HG03039 (cell line): ENCODE data around the gene SMIM14.
"Not testable (repeated sequence)": the region's sequence is repeated elsewhere in the genome, so short reads cannot be mapped to it uniquely, and the experiment has no call there.

Experiments used
- ATAC-seq: cut with Tn5 transposase; IDR thresholded peaks from one replicate; pipeline ENCODE4 v1.9.1; 2021; ENCODE audit warnings: mild to moderate bottlenecking, moderate library complexity; ENCODE audit not compliant: unreplicated experiment

Gene SMIM14

GRCh38 chr4:39638354-39639239, at the start of gene SMIM14:
Gene SMIM14, minus strand, starts transcription at chr4:39638865. Its CDS starts 33,720 bp downstream, at chr4:39605145.
- ATAC-seq = peak; percentile 77

GRCh38 chr4:39687014-39687413, 48.3 kb upstream of the SMIM14 start:
- ATAC-seq = no peak

DNA sequence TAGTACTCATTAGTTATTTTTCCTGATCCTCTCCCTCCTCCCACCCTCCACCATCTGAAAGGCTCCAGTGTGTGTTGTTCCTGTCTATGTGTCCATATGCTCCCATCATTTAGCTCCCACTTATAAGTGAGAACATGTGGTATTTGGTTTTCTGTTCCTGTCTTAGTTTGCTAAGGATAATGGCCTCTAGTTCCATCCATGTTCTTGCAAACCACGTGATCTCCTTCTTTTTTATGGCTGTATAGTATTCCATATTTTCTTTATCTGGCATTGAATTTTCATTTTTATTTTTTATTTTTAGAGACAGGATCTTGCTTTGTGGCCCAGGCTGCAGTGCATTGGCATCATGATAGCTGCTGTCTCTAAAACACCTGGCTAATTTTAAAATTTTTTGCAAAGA, 47.3 kb upstream of the SMIM14 start:
- no peak for ATAC-seq

GRCh38 chr4:39682138-39682537, 43.5 kb upstream of the SMIM14 start:
- ATAC-seq = peak; percentile 72

DNA sequence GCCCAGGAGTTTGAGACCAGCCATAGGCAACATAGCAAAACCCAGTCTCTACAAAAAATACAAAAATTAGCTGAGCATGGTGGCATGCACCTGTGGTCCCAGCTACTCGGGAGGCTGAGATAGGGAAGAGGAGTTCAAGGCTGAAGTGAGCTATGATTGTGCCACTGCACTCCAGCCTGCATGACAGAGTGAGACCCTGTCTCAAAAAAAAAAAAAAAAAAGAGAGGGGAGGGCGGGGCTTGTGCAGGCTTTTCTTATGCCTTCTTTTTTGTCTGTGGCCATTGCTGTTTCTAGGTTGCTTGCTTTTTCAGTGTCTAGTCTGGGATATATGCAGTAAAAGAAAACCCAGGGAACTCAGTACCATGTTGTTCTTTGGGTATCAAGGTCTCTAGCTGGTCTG, 42.3 kb upstream of the SMIM14 start:
- not testable (repeated sequence) for ATAC-seq

- ATAC-seq = not testable (repeated sequence)
Observed at GRCh38 chr4:39675681-39676080, 37.0 kb upstream of the SMIM14 start.

GRCh38 chr4:39670296-39670695, 31.6 kb upstream of the SMIM14 start:
- not testable (repeated sequence) for ATAC-seq

- ATAC-seq = no peak
Observed at GRCh38 chr4:39668887-39669286, 30.2 kb upstream of the SMIM14 start.

DNA sequence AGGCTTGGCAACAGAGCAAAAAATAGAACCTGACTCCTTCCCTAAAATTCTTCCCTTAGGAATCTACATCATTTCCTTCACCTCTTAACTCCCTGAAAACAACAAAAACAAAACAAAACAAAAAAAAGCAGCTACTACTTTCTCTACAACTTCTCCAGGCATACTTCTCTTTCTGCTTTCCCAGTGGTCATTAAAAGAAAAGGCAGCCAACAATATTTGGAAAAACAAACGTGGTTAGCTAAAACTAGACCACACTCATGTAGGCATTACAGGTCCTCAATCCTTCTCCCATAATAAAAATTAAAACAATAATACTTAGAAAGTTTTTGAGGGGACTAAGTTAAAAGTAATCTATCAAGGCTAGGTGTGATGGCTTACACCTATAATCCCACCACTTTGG, 29.0 kb upstream of the SMIM14 start:
- no peak for ATAC-seq

DNA sequence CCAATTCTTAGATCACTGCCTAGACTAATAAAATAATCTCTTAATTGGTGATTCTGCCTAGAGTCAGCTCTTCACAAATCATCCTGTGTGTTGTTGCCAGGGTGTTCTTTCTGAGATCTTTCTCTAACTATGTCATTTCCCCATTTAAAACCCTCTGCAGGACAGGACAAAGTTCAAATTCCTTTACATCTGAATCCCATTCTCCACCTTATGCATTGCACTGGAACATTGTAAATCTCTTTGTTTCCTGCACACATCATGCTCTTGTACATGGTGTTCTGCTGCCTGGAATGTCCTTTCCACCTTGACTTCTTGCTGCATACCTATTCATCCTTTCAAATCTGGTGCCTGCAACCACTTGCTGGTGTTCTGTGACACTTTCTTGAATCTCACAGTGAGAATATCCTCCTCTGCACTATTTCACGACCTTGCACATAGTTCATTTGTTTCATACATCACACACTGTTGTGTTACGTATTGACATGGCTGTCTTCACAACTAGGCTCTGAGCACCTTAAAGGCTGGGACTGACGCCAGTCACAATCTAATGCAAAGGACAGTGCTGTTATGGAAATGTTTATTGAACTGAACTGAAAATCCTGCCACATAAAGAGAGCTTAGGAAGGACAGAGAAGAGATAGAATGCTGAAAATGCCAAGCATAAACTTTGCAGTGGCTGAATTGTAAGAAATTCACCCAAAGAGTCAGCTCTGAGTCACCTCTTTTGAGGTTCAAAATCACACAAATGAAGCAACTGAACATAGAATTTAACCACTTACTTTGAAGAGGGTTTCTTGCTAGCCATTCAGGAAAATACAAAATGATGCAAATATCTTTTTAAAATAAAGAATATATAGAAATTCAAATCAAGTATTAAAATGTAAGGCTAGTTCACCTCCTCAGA, 26.4 kb upstream of the SMIM14 start:
- ATAC-seq = no peak

DNA sequence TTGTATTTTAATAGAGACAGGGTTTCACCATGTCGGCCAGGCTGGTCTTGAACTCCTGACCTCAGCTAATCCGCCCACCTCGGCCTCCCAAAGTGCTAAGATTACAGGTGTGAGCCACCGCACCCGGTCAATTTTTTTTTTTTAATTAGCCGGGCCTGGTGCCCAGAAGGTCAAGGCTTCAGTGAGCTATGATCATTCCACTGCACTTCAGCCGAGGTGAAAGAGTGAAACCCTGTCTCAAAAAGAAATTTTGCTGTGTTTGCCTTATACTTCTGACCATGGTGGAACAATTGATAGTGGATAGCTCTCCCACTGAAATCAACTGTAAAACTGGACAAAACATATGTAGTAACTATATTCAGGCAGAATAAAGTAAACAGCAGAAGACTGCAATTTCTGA, 24.0 kb upstream of the SMIM14 start:
- ATAC-seq = no peak

DNA sequence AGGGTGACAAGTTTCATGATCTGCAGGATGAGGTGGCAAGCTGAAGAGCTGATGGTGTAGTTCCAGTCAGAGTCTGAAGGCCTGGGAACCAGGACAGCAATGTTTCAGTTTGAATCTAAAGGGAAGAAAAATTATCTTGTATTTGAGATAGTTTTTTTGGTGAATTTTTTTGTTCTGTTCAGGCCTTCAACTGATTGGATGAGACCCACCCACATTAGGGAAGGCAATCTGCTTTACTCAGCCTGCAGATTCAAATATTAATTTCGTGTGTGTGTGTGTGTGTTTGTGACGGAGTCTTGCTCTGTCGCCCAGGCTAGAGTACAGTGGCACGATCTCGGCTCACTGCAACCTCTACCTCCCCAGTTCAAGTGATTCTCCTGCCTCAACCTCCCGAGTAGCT, 22.1 kb upstream of the SMIM14 start:
- no peak for ATAC-seq

GRCh38 chr4:39660045-39660444, 21.4 kb upstream of the SMIM14 start:
- ATAC-seq = no peak

- no peak for ATAC-seq
Observed at GRCh38 chr4:39658756-39659155, 20.1 kb upstream of the SMIM14 start.

- no peak for ATAC-seq
Observed at GRCh38 chr4:39657465-39657864, 18.8 kb upstream of the SMIM14 start.

DNA sequence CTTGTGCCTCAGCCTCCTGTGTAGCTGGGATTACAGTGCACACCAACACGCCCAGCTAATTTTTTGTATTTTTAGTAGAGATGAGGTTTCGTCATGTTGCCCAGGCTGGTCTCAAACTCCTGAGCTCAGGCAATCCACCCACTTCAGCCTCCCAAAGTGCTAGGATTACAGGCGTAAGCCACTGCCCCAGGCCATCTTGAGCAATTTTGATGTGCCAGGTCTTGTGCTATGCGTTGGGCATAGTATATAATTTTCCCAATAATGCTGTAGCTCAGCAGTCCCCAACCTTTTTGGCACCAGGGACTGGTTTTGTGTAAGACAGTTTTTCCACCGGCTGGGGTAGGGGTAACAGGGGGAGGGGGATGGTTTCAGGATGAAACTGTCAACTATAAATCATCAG, 18.0 kb upstream of the SMIM14 start:
- not testable (repeated sequence) for ATAC-seq

GRCh38 chr4:39655876-39656275, 17.2 kb upstream of the SMIM14 start:
- no peak for ATAC-seq

DNA sequence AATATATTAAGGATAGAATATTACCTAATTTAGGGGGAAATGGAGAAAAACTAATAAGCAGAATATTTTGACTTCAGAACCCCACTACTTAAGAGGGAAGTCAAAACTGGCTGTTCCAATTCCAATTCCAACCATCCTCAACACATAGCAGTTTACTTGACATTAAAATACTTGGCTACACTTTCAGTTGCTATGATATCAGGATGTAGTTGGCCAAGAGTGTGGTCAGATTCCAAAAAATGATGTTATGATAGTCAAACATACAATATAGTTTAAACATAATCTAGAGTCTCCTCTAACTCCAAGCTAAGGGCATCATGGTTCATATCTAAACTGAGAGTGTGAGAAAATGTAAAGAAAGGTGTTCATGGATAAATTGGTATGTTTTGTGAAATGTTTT, 16.5 kb upstream of the SMIM14 start:
- ATAC-seq = no peak

- ATAC-seq = not testable (repeated sequence)
Observed at GRCh38 chr4:39651586-39651985, 12.9 kb upstream of the SMIM14 start.

DNA sequence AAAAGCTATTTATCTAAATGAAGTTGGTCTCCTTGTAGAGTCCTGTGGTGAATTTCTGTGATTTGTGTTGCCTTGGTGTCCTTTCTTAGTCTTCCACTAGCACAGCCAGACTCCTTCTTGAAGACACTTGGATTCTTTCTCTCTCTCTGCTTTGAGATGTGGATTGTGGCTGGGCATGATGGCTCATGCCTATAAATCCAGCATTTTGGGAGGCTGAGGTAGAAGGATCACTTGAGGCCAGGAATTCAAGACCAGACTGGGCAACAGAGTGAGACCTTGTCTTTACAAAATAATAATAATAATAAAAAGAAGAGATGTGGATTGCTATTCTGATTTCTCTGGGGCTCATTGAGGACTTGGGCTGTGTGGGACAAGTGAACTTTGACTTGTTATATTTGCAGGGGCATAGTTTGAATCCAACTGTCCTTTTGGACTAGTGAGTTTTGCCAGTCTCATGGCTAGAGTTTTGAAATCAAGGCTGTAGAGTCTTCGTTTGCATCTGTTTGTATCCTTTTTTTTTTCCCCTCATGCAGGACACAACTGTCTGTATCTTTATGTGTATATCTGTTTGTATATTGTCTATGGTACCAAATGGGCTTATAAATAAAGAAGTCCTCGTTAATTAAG, 11.1 kb upstream of the SMIM14 start:
- ATAC-seq = no peak

GRCh38 chr4:39648827-39649558, 10.3 kb upstream of the SMIM14 start:
- ATAC-seq = no peak
